Breast epithelium (tissue), 3 donors: ENCODE results near the gene HUNK.

Source experiments
- POLR2AphosphoS5 ChIP-seq, 3 donors: sonication (generic); formaldehyde crosslinking; IDR thresholded peaks; one replicate each; pipeline ENCODE4 v1.6.1; 2017; ENCODE audit warnings: antibody characterized with exemption in 3 of 3
- TF ChIP-seq, protein P1 (sequence below), 3 donors: fragments of 450-650 bp; IDR thresholded peaks; one replicate each; pipeline ENCODE4 v1.5.1; 2016 to 2017; ENCODE audit warnings: antibody characterized with exemption in 3 of 3, mild to moderate bottlenecking in 3 of 3, moderate library complexity in 3 of 3

DNA sequence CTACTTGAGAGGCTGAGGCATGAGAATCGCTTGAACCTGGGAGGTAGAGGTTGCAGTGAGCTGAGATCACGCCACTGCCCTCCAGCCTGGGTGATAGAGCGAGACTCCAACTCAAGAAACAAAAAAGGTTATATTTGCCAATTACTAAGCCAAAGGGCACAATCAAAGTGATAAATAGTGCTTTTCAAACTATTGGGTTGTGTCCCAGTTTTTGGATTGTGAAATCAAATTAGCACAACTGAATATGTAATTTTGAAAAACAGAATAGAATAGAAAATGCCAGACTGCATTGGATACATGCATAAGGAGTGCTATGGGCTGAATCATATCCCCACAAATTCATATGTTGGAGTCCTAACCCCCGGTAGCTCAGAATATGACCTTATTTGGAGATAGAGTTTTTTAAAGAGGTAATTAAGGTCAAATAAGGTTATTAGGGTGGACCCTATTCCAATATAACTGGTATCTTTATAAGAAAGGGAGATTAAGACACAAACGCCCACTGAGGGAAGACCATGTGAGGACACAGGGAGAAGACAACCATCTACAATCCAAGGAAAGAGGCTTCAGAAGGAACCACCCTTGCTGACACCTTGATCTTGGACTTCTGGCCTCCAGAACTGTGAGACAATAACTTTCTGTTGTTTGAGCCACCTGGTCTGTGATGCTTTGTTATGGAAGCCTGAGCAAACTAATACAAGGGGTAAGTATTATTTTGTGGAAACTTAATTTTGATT is 42.9 kb upstream of the HUNK start:
- TF ChIP-seq POLR2AphosphoS5 (IDR thresholded peaks at IDR 0.05), result no peak
- TF ChIP-seq, protein P1, sequence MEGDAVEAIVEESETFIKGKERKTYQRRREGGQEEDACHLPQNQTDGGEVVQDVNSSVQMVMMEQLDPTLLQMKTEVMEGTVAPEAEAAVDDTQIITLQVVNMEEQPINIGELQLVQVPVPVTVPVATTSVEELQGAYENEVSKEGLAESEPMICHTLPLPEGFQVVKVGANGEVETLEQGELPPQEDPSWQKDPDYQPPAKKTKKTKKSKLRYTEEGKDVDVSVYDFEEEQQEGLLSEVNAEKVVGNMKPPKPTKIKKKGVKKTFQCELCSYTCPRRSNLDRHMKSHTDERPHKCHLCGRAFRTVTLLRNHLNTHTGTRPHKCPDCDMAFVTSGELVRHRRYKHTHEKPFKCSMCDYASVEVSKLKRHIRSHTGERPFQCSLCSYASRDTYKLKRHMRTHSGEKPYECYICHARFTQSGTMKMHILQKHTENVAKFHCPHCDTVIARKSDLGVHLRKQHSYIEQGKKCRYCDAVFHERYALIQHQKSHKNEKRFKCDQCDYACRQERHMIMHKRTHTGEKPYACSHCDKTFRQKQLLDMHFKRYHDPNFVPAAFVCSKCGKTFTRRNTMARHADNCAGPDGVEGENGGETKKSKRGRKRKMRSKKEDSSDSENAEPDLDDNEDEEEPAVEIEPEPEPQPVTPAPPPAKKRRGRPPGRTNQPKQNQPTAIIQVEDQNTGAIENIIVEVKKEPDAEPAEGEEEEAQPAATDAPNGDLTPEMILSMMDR (IDR thresholded peaks at IDR 0.05), result no peak
